GM19240 (cell line): ENCODE results near the gene DIRAS3.
"Not testable (repeated sequence)": the region's sequence is repeated elsewhere in the genome, so short reads cannot be mapped to it uniquely, and the experiment has no call there.

Experiments used
- DNase-seq: peaks from one replicate; pipeline ENCODE4 v3.0.0; 2011; ENCODE audit warnings: low spot score; ENCODE audit not compliant: insufficient read length

DIRAS3 gene

DNA sequence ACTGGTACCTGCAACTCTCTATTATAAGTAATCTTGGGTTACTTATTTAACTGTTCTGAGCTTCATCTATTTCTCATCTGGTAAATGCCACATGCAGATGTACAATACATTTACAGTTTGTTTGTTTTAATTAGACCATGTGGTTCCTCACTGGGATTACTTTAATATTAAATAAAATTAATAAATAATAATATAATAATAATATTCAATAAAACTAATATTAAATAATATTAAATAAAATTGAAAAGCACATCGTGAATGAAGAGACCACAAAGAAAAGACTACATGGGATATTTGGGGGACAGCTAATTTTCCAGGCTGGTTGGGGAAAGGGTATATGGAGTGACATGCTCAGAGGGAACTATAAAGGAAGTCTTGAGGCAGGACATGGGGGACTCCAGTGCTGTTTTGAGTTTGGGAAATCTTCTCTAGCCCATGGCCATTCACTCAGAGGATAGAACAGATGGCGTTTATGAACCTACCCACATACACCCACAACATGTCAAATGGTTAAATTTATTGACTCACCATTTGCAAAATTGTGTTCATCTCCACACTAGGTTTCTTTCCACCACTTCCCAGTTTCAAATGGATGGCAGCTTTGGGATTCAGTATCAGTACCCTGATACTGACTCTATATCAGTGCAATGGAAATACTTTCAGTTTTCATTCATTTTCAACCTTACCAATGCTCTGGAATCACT, 25.6 kb downstream of the DIRAS3 start:
- no peak for DNase-seq

DNA sequence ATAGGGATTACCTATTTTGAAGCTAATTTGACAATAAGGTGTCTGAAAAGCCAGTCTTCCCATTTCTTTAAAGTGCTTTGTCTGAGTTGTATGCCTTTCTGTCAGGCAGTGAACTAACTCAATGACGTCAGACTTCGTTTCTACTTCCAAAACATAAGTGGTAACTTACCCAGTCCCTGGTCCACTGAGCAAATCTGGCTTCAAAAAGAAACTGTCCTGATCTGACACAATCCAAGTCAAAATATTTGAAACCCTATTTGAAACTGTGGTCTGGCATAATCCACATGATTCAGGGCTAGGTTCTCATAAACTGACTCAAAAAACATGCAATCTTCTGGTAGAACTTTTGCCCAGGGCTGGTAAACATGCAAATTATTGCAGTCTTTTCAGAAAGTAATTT, 34.0 kb downstream of the DIRAS3 start:
- DNase-seq: no peak

DNA sequence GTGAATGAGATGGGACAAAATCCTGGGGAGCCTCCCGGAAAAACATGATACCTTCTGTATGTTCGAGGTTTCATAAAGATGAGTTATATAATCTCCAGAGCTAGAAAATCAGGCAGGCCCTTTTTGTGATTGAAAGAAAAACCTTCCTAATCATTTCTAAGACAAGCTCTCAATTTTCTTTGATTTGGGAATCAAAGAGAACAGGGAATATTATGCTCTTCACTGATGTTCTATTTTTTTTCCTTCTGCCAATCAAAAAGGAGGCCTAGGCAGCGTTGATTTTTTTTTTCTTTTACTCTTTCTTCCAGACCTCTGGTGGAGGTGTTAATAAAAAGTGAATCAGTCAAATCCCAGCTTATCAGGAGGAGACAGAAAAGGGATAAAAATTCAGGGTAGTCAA, 34.5 kb downstream of the DIRAS3 start:
- DNase-seq: no peak

DNA sequence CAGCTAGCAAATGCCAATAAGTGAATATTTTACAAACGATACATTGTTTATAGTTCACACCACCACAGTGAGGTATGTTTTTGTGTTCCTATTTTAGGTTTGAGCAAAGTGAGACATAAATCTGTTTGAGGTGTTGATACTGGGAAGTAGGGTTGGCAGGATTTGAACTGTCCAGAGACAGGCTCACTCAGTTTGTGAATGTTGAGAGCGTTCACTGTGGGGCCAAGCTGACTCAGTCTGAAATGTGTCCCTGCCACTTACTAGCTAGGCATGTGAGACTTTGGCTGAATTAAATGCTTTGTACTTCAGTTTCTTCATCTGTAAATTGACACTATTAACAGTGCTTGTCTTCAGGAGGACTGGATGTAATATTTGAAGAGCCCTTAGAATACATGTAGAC, 35.1 kb downstream of the DIRAS3 start:
- no peak for DNase-seq

DNA sequence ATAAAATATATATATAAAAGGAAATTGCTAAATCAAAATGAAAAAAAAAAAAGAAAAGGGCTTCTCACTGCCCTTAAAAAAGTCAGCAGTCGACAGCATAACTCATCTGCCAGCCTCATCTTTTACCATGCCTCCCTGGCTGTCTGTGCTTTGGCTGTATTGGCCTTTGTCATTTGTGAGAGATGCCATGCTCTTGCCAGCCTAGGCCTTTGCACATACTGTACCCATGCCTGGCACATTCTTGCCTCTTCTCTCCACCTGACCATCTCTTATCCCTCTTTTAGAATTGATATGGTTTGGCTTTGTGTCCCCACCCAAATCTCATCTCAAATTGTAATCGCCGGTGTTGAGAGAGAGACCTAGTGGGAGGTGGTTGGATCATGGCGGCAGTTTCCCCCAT, 37.1 kb downstream of the DIRAS3 start:
- DNase-seq: no peak

DNA sequence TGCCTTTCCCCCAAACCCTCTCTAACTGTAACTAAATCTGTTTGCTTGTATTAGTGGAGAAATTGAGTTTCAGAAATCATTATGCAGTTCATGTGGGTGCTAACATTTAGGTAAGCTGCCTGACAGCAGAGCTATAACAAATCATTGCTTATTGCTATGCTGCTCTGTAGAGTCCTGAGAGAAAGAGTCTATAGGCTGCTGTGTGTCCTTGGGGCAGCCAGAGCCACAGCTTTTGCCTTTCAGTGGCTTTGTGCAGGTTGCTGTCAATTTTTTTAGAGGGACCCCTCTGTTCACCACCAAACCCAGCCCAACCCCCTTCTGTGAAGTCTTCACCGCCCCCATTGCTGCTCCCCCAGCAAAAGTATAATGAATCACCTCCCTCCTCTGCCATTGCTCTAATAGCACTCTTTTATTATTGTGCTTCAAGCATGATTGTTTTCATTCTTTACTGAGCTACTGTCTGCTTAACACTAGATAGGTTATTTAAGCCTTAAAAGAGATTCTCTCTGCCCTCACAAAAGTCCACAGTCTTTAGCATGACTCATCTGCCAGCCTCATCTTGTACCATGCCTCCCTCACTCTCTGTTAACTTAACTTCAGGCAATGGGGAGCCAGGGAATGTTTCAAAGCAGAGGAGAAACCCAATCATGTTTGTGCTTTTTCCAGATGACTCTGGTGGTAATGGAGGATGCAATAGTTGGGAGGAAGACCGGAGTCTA, 38.6 kb downstream of the DIRAS3 start:
- DNase-seq: no peak

DNA sequence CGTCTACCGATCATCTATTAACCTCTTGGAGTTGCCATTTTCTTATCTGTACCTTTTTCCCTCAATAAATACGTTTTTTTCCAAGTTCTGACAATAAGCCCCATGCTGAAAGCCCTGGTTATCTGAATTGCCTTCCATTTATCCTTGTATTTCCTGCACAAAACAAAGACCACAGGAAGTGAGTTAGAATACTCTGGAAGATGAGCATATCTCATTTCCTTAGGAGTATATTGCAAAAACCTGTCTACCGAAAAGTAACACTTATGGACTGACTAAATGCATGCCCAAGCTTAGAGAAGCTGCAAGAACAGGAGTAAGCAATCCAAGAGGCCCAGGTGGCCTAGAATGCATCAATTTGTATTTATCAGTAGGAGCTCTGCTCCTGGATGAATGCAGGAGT, 39.9 kb downstream of the DIRAS3 start:
- DNase-seq: no peak

DNA sequence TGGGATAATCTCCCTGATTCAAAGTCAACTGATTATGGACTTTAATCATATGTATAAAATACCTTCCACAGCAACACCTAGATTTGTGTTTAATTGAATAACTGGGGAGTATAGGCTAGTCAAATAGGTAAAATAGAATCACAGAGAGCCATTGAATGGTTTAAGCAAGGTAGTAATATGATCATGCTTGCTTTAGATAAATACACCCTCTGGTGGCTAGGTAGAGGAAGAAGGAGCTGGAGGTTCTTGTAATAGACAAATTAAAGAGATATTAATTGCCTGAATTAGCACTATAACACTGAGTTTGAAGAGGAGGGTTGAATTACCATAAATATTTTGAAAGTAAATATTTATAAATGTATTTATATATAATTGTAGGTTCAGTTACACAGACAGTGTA, 40.3 kb downstream of the DIRAS3 start:
- no peak for DNase-seq

DNA sequence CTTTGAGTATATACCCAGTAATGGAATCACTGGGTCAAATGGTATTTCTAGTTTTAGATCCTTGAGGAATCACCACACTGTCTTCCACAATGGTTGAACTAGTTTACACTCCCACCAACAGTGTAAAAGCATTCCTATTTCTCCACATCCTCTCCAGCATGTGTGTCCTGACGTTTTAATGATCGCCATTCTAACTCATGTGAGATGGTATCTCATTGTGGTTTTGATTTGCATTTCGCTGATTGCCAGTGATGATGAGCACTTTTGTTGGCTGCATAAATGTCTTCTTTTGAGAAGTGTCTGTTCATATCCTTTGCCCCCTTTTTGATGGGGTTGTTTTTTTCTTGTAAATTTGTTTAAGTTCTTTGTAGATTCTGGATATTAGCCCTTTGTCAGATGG, 46.8 kb downstream of the DIRAS3 start:
- not testable (repeated sequence) for DNase-seq

DNA sequence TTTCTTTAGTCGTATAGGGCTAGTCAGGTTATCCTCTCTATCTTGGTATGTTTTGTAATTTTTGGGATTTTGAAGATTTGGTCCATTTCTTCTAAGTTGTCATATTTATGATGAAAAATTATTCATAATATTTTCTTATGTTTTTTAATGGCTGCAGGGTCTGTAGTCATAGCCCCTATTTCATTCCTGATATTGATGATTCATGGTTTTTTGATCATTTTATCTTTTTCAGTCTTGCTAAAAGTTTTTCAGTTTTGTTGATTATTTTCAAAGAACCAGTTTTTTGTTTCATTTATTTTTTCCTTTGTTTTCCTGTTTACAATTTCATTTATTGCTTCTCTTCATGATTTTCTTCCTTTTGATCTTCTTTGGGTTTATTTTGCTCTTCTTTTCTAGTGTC, 50.2 kb downstream of the DIRAS3 start:
- no peak for DNase-seq

DNA sequence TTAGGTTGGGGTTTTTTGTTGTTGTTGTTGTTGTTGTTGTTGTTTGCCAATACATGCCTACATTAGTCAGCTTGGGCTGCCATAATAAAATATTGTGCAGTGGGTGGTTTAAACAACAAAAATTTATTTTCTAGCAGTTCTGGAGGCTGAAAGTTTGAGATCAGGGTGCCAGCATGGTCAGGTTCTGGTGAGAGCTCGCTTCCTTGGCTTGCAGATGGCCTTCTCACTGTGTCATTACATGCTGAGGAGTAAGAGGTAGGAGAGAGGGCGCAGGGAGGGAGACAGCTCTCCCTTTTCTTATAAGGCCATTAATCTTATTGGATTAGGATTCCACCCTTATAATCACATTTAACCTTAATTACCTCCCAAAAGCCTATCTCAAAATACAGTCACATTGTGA, 52.7 kb downstream of the DIRAS3 start:
- no peak for DNase-seq
